Colon (tissue), 2 donors: ENCODE measurements around the gene WASHC4.
A peak's percentile ranks its signal among the peaks of the same experiment; 100 is the strongest.

ENCODE experiments used
- FAIRE-seq: peaks from 2 replicates; lab custom pipeline; 2012; peaks lifted over from hg19 to GRCh38; lab: Jason Lieb, UNC
- donor health status: control.
- donor health status: control.

Gene WASHC4

DNA sequence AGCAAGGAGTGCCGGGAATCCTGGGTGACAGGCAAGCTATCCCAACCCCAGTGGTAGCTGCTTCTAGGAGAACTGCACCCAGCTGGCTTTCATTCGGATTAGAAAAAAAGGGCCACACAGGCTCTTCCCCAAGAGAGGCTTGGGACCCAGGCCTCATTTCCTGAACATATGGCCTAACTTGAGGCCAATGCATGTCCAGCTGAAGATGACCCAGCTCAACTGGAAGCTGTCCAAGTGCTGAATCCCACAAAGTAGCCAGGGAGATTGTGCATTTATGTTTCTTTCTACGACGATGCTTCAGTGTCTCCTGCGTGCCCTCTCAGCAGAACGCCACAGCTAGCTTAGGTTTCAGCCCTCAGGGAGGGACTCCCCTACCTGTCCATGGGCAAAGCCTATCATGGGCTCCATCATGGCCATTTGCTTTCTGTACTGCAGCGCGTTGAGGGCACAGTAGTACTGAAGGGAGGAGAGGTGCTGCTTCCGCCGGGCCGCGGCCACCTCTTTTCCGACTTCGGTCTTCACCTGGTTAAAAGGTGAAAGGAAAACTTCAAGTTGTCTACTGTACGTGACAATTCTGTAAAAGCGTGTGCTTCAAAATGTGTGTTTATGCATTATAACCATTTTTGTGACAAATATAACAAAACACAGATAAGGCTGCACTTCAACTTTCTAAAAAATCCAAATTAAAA lies 99.3 kb downstream of the WASHC4 start:
- no peak for FAIRE-seq

GRCh38 chr12:105209091-105209490 lies 101.6 kb downstream of the WASHC4 start:
- no peak for FAIRE-seq

GRCh38 chr12:105212438-105212837 lies 104.9 kb downstream of the WASHC4 start:
- FAIRE-seq = no peak

GRCh38 chr12:105214148-105214547 lies 106.6 kb downstream of the WASHC4 start:
- no peak for FAIRE-seq

DNA sequence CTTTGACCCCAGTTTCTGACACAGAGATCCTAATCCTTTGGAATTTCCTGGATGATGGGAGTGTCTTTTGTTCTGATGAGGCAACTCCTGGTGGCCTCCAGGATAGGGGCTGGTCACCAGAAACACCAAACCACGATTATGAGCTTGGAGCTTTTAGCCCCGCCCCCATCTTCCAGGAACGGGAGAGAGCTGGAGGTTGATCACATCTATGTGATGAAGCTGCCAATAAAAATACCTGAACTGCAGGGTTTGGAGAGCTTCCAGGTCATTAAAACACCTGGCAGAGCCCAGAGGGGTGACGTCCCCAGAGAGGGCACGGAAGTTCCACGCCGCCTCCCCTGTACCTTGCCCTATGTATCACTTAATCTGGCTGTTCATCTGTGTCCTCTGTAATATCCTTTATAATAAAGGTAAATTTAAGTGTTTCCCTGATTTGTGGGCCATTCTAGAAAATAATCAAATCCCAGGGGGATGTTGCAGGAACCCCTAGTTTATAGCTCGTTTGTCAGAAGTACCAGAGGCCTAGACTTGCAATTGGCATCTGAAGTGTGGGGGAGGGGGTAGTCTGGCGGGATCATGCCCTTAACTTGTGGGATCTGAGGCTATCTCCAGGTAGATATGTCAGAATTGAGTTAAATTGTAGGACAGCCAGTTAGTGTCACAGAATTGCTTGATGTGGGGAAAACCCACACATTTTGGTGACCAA lies 107.3 kb downstream of the WASHC4 start:
- FAIRE-seq = peak; percentile 69

GRCh38 chr12:105218434-105218833 lies 110.9 kb downstream of the WASHC4 start:
- no peak for FAIRE-seq
